ENCODE results near the gene RNF213. TPM values are rescaled to one million over a fixed set of nuclear protein-coding genes. Genes with fewer than 3 reads are reported as not detected.

The RNF213 gene
- total and polyA plus RNA-seq, 10 of the 15 experiments (the other 5 are each of a cell fraction or from before 2014, with no cell fraction given): 18.6 to 145 (median 65.8) TPM

GRCh38 chr17:80360396-80360795 lies 99.7 kb downstream of the RNF213 start:
- H3K79me2 ChIP-seq (ENCODE audit: control insufficient read depth, insufficient read depth, low read length): no peaks in the 10 kb centered on the region
- H3K27ac ChIP-seq (ENCODE audit: control insufficient read depth, insufficient read depth): no peak overlapping the region
- ChIA-PET RAD21 (ENCODE audit: unreplicated experiment) (no interaction called here), POLR2A (no interaction called here), CTCF (interaction anchor here (1.2 to 3.5 kb wide), 2 partner anchors 164 to 259 kb away, joined by 3 to 16 read pairs; partner anchors contain the start of gene GAA), SMC1A (ENCODE audit: uncharacterized antibody, unreplicated experiment) (no interaction called here)
- H3K4me3 ChIP-seq: no peak overlapping the region
- ATAC-seq (no peak), FAIRE-seq (no peak), DNase-seq (ENCODE audit: low read depth, low spot score) (no peak)
- no peak overlapping the region for H3K4me2 ChIP-seq (ENCODE audit: control insufficient read depth, insufficient read depth)
- no peak overlapping the region for H2AFZ ChIP-seq (ENCODE audit: control insufficient read depth, low read depth, low read length)
- no peaks in the 10 kb centered on the region for H3K9me3 ChIP-seq (replicated peaks; ENCODE audit: control insufficient read depth, insufficient read depth, low read length)
- TF ChIP-seq ESRRA (IDR thresholded peaks at IDR 0.05; ENCODE audit: low read length): no peak
- TF ChIP-seq ASH2L (IDR thresholded peaks at IDR 0.05; ENCODE audit: borderline replicate concordance, low read depth): no peak
- TF ChIP-seq TCF3 (IDR thresholded peaks at IDR 0.05; ENCODE audit: borderline replicate concordance, insufficient read depth, low read depth, low read length): no peak
- no peak for TF ChIP-seq MEF2B (IDR thresholded peaks at IDR 0.05; ENCODE audit: partially characterized antibody, poor library complexity, severe bottlenecking)
- no peak for TF ChIP-seq SIN3A (IDR thresholded peaks at IDR 0.05; ENCODE audit: low read depth, low read length)
- TF ChIP-seq USF1 (IDR thresholded peaks at IDR 0.05; ENCODE audit: borderline replicate concordance, extremely low read length, insufficient read depth, low read depth, low read length): no peak
- no peak for TF ChIP-seq NRF1 (conservative IDR thresholded peaks at IDR 0.05; ENCODE audit: low read depth, low read length)
- TF ChIP-seq STAT3 (IDR thresholded peaks at IDR 0.05; ENCODE audit: low read depth, low read length): no peak
- no peak for TF ChIP-seq WRNIP1 (IDR thresholded peaks at IDR 0.05; ENCODE audit: borderline replicate concordance, low read depth, low read length)
- no peak for TF ChIP-seq SMAD1 (IDR thresholded peaks at IDR 0.05; ENCODE audit: low read depth, partially characterized antibody)
- no peak for TF ChIP-seq PML (IDR thresholded peaks at IDR 0.05; ENCODE audit: low read length)
- TF ChIP-seq IRF4 (IDR thresholded peaks at IDR 0.05; ENCODE audit: low read depth, low read length): no peak
- TF ChIP-seq SREBF2 (IDR thresholded peaks at IDR 0.05; ENCODE audit: low read length): no peak
- no peak for TF ChIP-seq POLR2A (IDR thresholded peaks at IDR 0.05; ENCODE audit: low read depth, low read length)
- TF ChIP-seq CBFB (IDR thresholded peaks at IDR 0.05; ENCODE audit: low read depth): no peak
- no peak for TF ChIP-seq RFX5 (IDR thresholded peaks at IDR 0.05; ENCODE audit: low read depth, low read length)
- TF ChIP-seq, protein P1, sequence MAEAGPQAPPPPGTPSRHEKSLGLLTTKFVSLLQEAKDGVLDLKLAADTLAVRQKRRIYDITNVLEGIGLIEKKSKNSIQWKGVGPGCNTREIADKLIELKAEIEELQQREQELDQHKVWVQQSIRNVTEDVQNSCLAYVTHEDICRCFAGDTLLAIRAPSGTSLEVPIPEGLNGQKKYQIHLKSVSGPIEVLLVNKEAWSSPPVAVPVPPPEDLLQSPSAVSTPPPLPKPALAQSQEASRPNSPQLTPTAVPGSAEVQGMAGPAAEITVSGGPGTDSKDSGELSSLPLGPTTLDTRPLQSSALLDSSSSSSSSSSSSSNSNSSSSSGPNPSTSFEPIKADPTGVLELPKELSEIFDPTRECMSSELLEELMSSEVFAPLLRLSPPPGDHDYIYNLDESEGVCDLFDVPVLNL (IDR thresholded peaks at IDR 0.05; ENCODE audit: low read depth, low read length): no peak
- TF ChIP-seq NR2C2 (IDR thresholded peaks at IDR 0.05; ENCODE audit: borderline replicate concordance, control insufficient read depth, insufficient read length, low read depth): no peak
- no peaks in the 10 kb centered on the region for H4K20me1 ChIP-seq (ENCODE audit: control insufficient read depth, insufficient read depth)
- no peaks in the 10 kb centered on the region for H3K27me3 ChIP-seq (replicated peaks in 1 of 2; ENCODE audit: control insufficient read depth in 2 of 2, insufficient read depth in 2 of 2, low read length in 1 of 2)
- intact Hi-C loops (cut with micrococcal nuclease; ENCODE audit: unreplicated experiment) (loop anchor here (10.0 kb wide), 1 partner anchor 166 kb away; no protein-coding TSS in a partner anchor), in situ Hi-C loops (cut with MboI) (no loop called here)
- WGBS (ENCODE audit: insufficient coverage, insufficient replicate concordance, low lambda C conversion rate, missing lambda C conversion rate): 100% methylated on average over 13 of the region's 13 CpGs
- H3K36me3 ChIP-seq (ENCODE audit: control insufficient read depth in 2 of 2, insufficient read depth in 2 of 2, low read length in 1 of 2): peaks cover 44 to 50% of the 10 kb centered on the region in 2 experiments
- BruUV-seq (replicated peaks): TSS peak; percentile 22
- H3K9ac ChIP-seq (ENCODE audit: control insufficient read depth, insufficient read depth, low read length): no peak overlapping the region
- H3K4me1 ChIP-seq (ENCODE audit: control insufficient read depth, insufficient read depth, low read length): no peaks in the 10 kb centered on the region

Measured in GM12878 (cell line).